Measurements from ENCODE around the gene CBLIF. TPM values are rescaled to one million over a fixed set of nuclear protein-coding genes. Genes with fewer than 3 reads are reported as not detected.

CBLIF gene
- total and polyA plus RNA-seq, 2 of the 13 experiments (the other 11 are each of a cell fraction or from before 2014, with no cell fraction given) = not detected

DNA sequence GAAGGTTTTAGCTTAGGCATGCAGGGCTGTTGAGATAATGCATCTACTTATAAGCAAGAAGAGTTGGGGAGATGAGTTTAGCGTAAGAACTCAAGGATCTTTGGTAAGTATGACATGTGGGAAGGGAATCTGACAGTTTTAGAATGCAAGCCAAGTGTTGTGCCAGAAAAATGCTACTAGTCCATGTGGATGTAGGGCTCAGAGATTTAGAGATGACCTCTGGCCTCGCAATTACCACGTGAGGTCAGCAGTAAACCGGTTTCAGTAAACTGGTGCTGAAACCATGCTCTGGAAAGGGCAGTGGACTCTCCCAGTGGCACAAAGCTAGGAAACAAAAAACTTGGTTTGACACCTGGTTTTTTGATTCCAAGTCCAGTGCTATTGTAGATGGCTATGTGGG, 53.7 kb downstream of the CBLIF start (continued):
- TF ChIP-seq, protein P1, sequence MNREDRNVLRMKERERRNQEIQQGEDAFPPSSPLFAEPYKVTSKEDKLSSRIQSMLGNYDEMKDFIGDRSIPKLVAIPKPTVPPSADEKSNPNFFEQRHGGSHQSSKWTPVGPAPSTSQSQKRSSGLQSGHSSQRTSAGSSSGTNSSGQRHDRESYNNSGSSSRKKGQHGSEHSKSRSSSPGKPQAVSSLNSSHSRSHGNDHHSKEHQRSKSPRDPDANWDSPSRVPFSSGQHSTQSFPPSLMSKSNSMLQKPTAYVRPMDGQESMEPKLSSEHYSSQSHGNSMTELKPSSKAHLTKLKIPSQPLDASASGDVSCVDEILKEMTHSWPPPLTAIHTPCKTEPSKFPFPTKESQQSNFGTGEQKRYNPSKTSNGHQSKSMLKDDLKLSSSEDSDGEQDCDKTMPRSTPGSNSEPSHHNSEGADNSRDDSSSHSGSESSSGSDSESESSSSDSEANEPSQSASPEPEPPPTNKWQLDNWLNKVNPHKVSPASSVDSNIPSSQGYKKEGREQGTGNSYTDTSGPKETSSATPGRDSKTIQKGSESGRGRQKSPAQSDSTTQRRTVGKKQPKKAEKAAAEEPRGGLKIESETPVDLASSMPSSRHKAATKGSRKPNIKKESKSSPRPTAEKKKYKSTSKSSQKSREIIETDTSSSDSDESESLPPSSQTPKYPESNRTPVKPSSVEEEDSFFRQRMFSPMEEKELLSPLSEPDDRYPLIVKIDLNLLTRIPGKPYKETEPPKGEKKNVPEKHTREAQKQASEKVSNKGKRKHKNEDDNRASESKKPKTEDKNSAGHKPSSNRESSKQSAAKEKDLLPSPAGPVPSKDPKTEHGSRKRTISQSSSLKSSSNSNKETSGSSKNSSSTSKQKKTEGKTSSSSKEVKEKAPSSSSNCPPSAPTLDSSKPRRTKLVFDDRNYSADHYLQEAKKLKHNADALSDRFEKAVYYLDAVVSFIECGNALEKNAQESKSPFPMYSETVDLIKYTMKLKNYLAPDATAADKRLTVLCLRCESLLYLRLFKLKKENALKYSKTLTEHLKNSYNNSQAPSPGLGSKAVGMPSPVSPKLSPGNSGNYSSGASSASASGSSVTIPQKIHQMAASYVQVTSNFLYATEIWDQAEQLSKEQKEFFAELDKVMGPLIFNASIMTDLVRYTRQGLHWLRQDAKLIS (CRISPR knock-in tag; IDR thresholded peaks at IDR 0.05) = no peak
- no peak for TF ChIP-seq ZNF644 (CRISPR knock-in tag; IDR thresholded peaks at IDR 0.05; ENCODE audit: low read depth)

DNA sequence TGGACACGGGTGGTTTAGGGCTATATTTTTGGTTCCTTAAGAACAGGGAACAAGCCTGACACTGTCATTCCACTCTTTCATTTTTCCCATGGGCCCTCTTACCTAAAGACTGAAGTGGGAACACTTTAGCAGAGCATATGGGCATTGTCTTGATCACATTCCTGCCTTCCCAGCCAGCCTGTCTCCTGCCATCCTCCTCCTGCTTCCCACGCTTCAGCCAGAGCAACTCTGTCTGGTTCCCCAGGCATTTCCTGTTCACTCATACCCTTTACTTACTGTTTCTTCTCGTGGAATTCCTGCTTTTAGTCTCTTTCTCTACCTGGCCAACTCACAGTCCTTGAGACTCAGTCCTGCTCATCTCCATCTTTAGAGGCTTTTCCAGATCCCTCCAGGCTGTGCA, 57.5 kb downstream of the CBLIF start:
- no peak overlapping the region for H3K9ac ChIP-seq (ENCODE audit: insufficient read depth, low read depth, low read length)
- intact Hi-C loops (cut with micrococcal nuclease; ENCODE audit: unreplicated experiment) (loop anchor here (1.0 to 5.0 kb wide), 2 partner anchors 12 to 36 kb away; no protein-coding TSS in a partner anchor), in situ Hi-C loops (cut with HindIII; ENCODE audit: extremely low pct_ligation_motif_present, low pct_unique_long_range_greater_than_20kb) (no loop called here)
- peaks cover 10 to 15% of the 10 kb centered on the region in 2 experiments; a peak in 4 of 5 replicates for H3K36me3 ChIP-seq (replicated peaks in 1 of 2; ENCODE audit: control insufficient read depth in 1 of 2, insufficient read depth in 2 of 2, low read length in 2 of 2)
- ATAC-seq (no peak), FAIRE-seq (no peak), DNase-seq (ENCODE audit: low spot score) (no peak)
- ChIA-PET POLR2A (interaction anchor here (0.9 to 2.1 kb wide), 3 partner anchors 9 to 23 kb away, joined by 3 to 5 read pairs (median 3); partner anchors contain the start of gene MRPL16), CTCF (ENCODE audit: low intra/inter-chr PET ratio, low total read pairs) (no interaction called here)
- no peak overlapping the region for H3K27ac ChIP-seq (ENCODE audit: extremely low read length, insufficient read depth, low read length)
- H4K20me1 ChIP-seq (ENCODE audit: insufficient read depth, low read length) = no peaks in the 10 kb centered on the region
- no peak overlapping the region for H3K4me3 ChIP-seq (replicated peaks in 1 of 3; ENCODE audit: insufficient read depth in 1 of 3, low read depth in 2 of 3, low read length in 3 of 3)
- H3K4me1 ChIP-seq (ENCODE audit: insufficient read depth, low read length) = peaks cover 15% of the 10 kb centered on the region
- H3K27me3 ChIP-seq (ENCODE audit: control insufficient read depth in 1 of 2, insufficient read depth in 2 of 2, low read length in 2 of 2) = no peaks in the 10 kb centered on the region
- BruUV-seq (replicated peaks) = no TSS peak
- 93% methylated on average over 3 of the region's 3 CpGs for WGBS (ENCODE audit: low lambda C conversion rate)
- no peak overlapping the region for H3K4me2 ChIP-seq (ENCODE audit: low read depth, low read length)
- no peak overlapping the region for H2AFZ ChIP-seq (ENCODE audit: low read length)
- no peaks in the 10 kb centered on the region for H3K9me3 ChIP-seq (ENCODE audit: low read length)
- no peaks in the 10 kb centered on the region for H3K79me2 ChIP-seq (ENCODE audit: insufficient read depth, low read length)
- TF ChIP-seq GLI4 (CRISPR knock-in tag; IDR thresholded peaks at IDR 0.05; ENCODE audit: borderline replicate concordance) (no peak), ZBTB8A (CRISPR knock-in tag; IDR thresholded peaks at IDR 0.05; ENCODE audit: borderline replicate concordance, low read depth) (no peak), YEATS2 (CRISPR knock-in tag; IDR thresholded peaks at IDR 0.05; ENCODE audit: borderline replicate concordance) (no peak), KDM6A (CRISPR knock-in tag; IDR thresholded peaks at IDR 0.05; ENCODE audit: low read depth) (no peak), ZNF780A (CRISPR knock-in tag; IDR thresholded peaks at IDR 0.05) (no peak), SAP130 (CRISPR knock-in tag; IDR thresholded peaks at IDR 0.05; ENCODE audit: low read depth) (no peak), JUND (CRISPR knock-in tag; IDR thresholded peaks at IDR 0.05) (no peak), RAD51 (IDR thresholded peaks at IDR 0.05; ENCODE audit: borderline replicate concordance) (no peak)
- TF ChIP-seq, protein P2, sequence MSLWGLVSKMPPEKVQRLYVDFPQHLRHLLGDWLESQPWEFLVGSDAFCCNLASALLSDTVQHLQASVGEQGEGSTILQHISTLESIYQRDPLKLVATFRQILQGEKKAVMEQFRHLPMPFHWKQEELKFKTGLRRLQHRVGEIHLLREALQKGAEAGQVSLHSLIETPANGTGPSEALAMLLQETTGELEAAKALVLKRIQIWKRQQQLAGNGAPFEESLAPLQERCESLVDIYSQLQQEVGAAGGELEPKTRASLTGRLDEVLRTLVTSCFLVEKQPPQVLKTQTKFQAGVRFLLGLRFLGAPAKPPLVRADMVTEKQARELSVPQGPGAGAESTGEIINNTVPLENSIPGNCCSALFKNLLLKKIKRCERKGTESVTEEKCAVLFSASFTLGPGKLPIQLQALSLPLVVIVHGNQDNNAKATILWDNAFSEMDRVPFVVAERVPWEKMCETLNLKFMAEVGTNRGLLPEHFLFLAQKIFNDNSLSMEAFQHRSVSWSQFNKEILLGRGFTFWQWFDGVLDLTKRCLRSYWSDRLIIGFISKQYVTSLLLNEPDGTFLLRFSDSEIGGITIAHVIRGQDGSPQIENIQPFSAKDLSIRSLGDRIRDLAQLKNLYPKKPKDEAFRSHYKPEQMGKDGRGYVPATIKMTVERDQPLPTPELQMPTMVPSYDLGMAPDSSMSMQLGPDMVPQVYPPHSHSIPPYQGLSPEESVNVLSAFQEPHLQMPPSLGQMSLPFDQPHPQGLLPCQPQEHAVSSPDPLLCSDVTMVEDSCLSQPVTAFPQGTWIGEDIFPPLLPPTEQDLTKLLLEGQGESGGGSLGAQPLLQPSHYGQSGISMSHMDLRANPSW (CRISPR knock-in tag; IDR thresholded peaks at IDR 0.05; ENCODE audit: borderline replicate concordance) = no peak
- TF ChIP-seq, protein P3, sequence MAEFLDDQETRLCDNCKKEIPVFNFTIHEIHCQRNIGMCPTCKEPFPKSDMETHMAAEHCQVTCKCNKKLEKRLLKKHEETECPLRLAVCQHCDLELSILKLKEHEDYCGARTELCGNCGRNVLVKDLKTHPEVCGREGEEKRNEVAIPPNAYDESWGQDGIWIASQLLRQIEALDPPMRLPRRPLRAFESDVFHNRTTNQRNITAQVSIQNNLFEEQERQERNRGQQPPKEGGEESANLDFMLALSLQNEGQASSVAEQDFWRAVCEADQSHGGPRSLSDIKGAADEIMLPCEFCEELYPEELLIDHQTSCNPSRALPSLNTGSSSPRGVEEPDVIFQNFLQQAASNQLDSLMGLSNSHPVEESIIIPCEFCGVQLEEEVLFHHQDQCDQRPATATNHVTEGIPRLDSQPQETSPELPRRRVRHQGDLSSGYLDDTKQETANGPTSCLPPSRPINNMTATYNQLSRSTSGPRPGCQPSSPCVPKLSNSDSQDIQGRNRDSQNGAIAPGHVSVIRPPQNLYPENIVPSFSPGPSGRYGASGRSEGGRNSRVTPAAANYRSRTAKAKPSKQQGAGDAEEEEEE (CRISPR knock-in tag; IDR thresholded peaks at IDR 0.05; ENCODE audit: borderline replicate concordance) = no peak
- TF ChIP-seq, protein P4, sequence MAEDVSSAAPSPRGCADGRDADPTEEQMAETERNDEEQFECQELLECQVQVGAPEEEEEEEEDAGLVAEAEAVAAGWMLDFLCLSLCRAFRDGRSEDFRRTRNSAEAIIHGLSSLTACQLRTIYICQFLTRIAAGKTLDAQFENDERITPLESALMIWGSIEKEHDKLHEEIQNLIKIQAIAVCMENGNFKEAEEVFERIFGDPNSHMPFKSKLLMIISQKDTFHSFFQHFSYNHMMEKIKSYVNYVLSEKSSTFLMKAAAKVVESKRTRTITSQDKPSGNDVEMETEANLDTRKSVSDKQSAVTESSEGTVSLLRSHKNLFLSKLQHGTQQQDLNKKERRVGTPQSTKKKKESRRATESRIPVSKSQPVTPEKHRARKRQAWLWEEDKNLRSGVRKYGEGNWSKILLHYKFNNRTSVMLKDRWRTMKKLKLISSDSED (CRISPR knock-in tag; IDR thresholded peaks at IDR 0.05) = no peak
